ENCODE results near the gene TNFRSF6B.

DNA sequence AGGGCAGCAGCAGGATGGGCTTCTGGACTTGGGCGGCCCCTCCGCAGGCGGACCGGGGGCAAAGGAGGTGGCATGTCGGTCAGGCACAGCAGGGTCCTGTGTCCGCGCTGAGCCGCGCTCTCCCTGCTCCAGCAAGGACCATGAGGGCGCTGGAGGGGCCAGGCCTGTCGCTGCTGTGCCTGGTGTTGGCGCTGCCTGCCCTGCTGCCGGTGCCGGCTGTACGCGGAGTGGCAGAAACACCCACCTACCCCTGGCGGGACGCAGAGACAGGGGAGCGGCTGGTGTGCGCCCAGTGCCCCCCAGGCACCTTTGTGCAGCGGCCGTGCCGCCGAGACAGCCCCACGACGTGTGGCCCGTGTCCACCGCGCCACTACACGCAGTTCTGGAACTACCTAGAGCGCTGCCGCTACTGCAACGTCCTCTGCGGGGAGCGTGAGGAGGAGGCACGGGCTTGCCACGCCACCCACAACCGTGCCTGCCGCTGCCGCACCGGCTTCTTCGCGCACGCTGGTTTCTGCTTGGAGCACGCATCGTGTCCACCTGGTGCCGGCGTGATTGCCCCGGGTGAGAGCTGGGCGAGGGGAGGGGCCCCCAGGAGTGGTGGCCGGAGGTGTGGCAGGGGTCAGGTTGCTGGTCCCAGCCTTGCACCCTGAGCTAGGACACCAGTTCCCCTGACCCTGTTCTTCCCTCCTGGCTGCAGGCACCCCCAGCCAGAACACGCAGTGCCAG lies at the start of gene TNFRSF6B:
- TF ChIP-seq GLIS3 (CRISPR knock-in tag; IDR thresholded peaks at IDR 0.05) (no peak; the same call in 1 of the 2 replicates), ZFP3 (CRISPR knock-in tag; IDR thresholded peaks at IDR 0.05) (no peak)
- TF ChIP-seq, protein P1, sequence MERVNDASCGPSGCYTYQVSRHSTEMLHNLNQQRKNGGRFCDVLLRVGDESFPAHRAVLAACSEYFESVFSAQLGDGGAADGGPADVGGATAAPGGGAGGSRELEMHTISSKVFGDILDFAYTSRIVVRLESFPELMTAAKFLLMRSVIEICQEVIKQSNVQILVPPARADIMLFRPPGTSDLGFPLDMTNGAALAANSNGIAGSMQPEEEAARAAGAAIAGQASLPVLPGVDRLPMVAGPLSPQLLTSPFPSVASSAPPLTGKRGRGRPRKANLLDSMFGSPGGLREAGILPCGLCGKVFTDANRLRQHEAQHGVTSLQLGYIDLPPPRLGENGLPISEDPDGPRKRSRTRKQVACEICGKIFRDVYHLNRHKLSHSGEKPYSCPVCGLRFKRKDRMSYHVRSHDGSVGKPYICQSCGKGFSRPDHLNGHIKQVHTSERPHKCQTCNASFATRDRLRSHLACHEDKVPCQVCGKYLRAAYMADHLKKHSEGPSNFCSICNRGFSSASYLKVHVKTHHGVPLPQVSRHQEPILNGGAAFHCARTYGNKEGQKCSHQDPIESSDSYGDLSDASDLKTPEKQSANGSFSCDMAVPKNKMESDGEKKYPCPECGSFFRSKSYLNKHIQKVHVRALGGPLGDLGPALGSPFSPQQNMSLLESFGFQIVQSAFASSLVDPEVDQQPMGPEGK (CRISPR knock-in tag; IDR thresholded peaks at IDR 0.05; ENCODE audit: borderline replicate concordance) = no peak
- TF ChIP-seq, protein P2, sequence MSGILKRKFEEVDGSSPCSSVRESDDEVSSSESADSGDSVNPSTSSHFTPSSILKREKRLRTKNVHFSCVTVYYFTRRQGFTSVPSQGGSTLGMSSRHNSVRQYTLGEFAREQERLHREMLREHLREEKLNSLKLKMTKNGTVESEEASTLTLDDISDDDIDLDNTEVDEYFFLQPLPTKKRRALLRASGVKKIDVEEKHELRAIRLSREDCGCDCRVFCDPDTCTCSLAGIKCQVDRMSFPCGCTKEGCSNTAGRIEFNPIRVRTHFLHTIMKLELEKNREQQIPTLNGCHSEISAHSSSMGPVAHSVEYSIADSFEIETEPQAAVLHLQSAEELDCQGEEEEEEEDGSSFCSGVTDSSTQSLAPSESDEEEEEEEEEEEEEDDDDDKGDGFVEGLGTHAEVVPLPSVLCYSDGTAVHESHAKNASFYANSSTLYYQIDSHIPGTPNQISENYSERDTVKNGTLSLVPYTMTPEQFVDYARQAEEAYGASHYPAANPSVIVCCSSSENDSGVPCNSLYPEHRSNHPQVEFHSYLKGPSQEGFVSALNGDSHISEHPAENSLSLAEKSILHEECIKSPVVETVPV (CRISPR knock-in tag; IDR thresholded peaks at IDR 0.05) = no peak

All from SK-N-SH treated with all-trans-retinoic acid at 6 μM for 48 hours (cell line).